Bone marrow (tissue), 2 donors: Measurements from ENCODE around the gene MRPL53.
"Not testable (repeated sequence)": the region's sequence is repeated elsewhere in the genome, so short reads cannot be mapped to it uniquely, and the experiment has no call there.

ENCODE experiments used
- DNase-seq, 2 donors: peaks; one replicate each; lab custom pipeline; 2025; lab: John Stamatoyannopoulos, UW

MRPL53 gene

DNA sequence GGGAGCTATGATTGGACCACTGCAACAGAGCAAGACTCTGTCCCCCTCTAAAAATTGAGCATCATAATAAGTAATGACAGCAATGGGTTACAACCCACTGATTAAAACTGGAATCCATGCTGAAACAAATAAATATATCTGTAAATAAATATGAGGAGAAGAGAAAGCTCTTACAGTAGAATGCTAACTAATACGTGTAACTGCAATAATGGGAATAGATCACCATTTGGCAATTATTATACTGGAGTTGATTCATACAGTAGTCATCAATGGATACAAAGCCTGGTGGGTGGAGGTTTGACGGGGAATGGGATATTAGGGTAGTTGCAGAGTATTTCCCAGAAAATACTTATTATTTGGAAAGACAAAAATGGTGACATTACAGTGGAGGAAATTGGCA, 23.7 kb downstream of the MRPL53 start:
- DNase-seq: no peak

DNA sequence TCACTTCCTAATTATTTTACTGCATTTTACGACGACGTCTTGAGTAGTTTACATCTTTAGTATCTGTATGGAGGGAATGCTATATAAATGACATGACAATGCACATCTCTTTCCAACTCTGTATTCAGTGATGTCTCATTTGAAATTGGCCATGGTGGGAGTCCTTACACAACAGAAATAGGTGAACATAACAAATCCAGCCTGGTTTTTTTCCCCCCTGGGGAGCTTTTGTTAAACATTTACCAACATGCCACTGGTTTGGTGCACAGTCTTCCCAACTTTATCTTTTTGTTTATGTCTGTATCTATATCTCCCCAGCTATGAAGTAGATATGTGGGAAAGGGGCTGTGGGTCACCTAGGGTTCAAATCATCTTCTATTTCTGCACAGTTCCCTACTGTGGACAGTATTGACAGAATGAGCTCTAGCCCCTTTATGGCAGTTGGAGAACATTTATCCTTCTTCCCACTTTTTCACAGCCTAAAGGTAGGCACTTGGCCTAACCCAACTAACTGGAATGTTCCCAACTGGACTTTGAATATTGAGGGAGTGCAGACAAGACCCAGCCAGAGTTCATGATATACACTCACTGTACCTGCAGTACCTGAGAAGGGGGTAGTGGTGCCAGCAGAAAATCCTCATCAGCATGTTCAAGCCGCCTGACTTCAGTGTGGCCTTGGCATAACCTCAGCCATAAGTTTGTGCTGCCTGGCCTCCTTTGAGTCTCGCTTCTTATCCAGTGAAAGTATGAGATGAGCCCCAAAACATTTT, 25.1 kb downstream of the MRPL53 start:
- DNase-seq: no peak

DNA sequence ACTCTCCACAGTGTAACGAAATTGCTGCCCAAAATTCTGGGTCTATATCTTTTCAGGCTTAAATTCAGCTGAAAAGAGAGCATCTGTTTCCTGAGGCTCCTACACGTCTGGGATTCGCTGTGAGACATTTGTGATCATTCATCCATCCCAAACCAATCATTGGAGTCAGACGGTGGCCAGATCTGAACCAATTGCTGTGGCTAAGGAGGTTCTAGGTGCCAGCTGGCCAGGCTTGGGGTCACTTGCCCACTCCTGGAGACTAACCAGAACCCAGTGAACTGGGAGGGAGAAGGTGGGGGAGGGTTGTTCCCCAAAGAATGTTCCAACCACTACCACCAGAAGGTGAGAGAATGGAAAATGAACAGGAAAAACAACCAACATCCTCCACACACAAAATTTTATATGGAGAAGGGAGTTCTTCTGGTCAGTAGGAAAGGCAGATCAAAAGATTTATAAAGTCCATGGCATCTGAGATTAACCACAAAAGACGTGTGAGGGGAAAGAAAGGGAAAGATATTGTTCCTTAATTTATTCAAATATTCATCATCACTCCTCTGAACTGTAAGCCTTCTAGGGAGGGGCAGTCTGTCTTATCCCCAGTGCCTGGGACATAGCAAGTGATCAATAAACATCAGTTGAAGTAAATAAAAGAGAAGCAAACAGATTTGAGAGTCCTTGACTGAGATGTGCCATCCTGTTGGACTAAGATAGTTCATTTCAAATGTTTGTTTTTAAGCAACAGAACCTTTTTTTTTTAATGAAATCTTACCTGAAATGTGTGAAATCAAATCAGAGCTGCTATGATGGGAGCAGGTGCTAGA, 27.8 kb downstream of the MRPL53 start:
- DNase-seq: no peak

DNA sequence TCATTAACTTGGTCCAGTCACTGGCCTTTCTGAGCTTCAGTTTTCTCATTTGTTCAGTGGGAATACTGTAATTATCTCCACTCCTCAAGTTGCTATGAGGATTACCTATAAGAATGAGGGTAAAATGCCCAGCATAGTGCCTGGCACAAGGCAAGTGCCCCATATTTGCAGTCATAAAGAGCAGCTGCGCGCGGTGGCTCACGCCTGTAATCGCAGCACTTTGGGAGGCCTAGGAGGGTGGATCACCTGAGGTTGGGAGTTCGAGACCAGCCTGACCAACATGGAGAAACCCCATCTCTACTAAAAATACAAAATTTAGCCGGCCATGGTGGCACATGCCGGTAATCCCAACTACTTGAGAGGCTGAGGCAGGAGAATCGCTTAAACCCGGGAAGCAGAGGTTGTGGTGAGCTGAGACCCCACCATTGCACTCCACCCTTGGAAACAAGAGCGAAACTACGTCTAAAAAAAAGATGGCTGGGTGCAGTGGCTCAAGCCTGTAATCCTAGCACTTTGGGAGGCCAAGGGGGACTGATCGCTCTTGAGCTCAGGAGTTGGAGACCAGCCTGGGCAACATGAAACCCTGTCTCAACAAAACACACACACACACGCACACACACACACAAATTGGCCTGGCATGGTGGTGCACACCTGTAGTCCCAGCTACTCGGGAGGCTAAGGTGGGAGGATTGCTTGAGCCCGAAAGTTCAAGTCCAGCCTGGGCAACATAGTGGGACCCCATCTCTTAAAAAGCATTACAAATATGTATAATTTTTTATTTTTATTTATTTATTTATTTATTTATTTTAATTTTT, 29.8 kb downstream of the MRPL53 start:
- DNase-seq: not testable (repeated sequence)

DNA sequence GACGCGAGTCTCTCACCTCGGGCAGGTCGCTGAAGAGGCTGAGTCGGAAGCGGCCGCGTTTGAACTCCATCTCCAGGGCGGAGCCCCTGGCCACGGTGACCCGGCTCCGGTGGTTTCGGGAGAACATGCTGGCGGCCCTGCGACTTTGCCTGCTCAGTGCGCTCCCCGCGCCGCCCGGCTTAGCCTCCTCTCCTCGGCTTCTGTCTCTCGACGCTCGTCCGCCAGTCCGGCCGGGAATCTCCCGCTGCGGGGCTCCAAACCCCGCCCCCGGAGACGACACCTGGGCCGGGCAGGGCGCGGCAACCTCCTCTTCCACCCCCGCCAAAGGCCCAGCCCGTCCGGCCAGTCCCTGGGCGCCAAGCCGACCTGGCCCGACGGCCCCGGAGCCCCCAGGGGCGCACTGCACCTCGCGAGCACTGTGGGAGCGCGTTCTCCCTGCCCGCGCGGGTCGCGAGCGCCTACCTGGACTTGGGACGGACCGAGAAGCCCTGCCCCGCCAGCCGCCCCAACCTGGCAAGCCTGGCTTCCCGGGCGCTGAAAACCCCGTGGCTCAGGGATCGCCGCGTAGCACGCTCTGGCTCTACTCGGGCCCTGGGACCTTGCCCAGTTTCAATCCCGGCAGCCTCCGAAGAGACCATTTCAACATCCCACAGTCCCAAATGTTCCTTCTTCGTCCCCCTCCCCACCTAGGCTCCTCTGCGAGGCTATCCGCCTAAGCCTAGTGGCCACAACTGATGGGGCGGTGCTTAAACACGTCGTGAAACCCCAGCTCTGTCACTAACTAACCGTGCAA, 30.6 kb downstream of the MRPL53 start, which contains the start of gene RTKN:
RTKN (minus strand) TSS at position 248 of the 793 bp plus-strand sequence; CDS start at position 127, 121 bp downstream.
- no peak for DNase-seq

DNA sequence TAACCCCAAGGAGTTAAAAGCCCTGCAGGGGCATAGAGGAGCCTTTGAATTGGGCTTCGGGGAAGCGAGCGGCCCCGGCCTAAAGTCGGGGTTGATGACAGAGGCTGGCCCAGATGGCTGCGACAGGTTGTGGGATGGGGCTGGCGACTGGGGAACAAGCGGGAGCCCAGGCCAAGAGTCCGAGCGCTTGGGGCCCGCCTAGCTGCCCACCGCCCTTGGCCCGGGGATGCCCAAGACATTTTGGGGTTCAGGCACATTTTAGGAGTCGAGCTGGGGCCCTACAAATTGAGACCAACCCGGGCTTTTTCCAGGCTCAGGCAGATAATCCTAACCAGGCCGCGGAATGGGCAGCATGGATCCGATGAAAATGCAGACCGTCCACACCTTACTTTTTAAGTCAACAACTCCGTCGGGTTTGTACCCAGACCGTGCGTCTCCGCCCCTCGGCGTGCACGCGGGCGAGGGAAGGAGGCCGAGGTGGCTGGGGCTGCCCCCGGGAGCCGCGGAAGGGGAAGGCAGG, 31.2 kb downstream of the MRPL53 start:
- DNase-seq: no peak

- DNase-seq: peak; percentile 31 to 75
Observed at GRCh38 chr2:74440378-74441169, 31.9 kb downstream of the MRPL53 start.

GRCh38 chr2:74439803-74440377, 32.6 kb downstream of the MRPL53 start:
- DNase-seq: no peak

DNA sequence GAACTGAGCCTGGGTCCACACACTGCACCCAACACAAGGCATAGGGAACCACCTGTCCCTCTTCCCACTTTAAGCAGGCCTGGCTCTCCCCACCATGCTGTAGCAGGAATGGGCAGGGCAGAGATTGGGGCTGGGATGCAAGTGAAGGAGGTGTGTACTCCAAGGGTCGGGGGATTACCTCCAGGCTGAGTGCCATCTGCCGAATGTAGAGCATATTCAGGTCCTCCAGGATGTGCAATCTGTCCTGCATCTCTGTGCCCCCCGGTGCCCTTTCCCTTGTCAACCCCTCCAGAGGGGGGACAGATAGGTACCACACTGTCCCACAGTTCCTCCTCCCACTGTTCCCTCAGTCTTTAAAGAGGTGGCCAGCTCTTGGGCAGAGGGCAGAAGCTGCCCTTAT, 33.1 kb downstream of the MRPL53 start:
- no peak for DNase-seq

- DNase-seq: no peak
Observed at GRCh38 chr2:74438248-74438647, 34.2 kb downstream of the MRPL53 start.

DNA sequence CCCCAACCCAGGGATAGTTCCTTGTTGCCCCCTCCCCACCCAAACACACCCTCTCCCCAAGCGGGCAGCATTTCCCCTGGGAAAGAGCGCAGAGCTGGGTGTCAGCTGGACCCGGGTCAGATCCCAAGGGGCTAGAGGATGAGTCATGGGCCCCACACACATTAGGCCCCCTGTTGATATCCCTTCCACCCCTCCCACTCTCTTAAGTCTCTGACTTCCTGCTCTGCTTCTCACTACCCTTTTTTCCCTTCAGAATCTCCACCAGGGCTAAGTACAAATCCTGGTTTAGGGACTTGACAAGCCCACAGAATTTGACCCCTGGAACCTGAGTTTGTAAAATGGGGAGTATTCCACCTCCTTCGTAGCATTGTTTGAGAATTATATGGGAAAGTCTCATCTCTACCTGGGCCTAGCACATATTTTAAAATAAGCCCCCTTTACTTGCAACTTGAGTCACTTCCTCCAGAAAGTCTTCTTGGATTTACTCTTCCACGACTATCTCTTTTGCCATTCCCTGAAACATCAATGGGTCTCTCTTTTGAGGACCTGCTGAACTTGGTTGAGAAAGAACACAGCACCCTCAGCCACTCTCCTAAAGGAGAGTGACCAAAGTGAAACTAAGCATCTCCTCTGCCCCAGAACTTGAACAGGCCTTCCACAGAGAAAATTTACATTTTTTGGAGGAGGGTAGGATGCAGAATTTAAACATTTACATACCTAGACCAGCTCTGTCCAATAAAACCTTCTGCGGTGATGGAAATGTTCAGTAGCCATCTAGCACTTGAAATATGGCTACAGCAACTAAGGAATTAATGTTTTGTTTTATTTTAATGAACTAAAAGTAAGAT, 35.4 kb downstream of the MRPL53 start:
- no peak for DNase-seq

- no peak for DNase-seq
Observed at GRCh38 chr2:74436111-74436805, 36.2 kb downstream of the MRPL53 start.

DNA sequence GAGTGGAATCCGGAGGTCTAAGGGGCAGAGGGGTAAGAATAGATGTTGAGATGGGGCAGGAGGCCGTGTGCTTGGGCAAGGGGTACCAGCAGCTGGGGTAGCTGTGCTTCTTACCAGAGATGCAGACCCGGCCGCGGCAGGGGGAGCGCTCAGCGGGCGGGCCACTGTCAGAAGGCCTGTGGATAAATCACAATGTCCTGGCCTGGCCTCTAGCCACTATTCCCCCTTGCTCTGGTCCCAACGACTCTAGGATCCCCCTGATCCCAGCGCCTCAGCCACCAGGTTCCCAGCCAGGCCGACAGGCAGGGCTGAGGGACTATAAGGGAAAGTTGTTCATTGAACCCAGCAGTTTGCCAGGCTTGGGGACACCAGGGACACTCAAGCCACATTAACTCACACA, 42.0 kb downstream of the MRPL53 start:
- no peak for DNase-seq

DNA sequence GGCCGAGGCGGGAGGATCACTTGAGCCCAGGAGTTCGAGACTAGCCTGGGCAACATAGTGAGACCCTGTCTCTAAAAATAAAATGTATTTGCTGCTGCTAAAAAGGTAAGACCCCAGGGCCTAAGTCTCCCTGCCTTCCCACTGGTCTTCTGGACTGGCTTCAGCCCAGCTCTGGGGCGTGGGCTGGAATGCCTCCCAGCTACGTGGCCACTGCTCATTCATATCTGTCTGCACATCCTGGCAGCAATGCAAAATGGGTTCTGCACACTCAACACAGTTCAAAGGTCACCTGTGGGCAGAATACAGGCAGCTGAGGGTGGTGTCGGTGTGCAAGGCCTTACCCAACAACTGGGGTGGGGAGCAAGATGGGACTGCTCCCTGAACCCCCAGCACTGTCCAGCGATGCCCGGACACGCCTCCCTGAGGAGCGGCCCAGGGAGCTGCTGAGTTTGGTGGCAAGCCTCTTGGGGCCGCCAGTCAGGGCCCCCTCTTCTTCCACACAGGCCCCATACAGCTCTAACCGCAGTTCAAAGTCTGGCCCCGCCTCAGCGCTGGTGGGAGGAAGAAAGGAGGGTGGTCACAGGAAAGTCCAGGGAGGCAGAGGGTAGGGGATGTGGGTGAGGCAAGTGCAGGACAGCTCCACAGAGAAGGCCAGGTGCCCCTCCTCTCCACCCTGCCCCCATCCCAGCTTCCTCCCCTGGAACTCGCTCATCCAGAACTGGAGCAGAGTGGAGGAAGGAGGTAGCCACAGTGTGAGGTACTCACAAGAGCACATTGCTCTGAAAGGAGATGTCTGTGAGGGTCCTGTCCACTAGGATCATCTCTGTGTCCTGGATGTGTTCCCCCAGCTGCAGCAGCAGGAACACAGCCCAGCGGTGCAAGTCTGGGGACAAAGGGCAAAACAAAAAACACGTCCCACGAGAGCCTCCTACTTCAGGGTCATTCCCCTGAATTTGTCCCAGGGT, 42.7 kb downstream of the MRPL53 start:
- DNase-seq: no peak

DNA sequence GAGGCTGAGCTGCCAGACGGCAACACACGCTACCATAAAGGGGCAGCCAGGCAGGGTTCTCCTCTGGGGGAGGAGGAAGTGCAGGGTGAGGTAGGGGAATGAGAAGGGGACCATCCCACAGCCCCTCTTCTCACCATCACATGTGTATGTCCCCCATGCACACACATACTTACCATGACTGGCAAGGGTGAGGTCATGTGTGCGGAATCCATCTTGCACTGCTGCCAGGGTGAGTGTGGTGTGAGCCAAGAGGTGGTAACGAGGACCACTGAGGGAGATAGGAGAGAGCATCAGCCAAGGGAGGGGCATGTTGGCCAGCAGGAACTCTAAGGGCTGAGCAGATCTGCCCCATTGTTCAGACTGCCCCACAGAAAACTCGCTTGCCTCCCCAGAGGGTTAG, 43.8 kb downstream of the MRPL53 start:
- DNase-seq: no peak

DNA sequence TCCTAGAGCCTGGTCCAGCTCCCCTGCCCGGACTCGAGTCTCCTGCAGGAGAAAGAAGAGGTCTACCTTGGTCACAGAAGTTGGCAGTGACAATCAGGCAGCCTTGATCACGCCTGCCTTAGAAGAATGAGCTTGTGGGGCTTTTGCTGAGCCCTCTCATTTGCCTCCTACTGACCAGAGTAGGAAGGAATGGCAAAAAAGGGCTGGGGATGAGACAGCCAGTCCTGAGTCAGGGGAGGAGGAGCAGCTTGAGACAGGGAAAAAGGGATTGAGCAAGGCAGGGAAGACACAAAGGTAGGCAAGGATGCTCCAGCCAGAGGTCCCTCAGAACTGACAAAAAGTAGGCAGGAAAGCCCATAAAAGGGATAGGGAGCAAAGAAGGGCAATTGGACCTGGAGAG, 44.9 kb downstream of the MRPL53 start:
- no peak for DNase-seq

- DNase-seq: no peak
Observed at GRCh38 chr2:74426181-74426758, 46.2 kb downstream of the MRPL53 start.
